GOT3 (cell line): ENCODE measurements around the gene GPR32.
A peak's percentile ranks its signal among the peaks of the same experiment; 100 is the strongest.
"Not testable (repeated sequence)": the region's sequence is repeated elsewhere in the genome, so short reads cannot be mapped to it uniquely, and the experiment has no call there.

Experiments
- DNase-seq: peaks from one replicate; lab custom pipeline; 2025; ENCODE audit warnings: mixed read lengths; lab: John Stamatoyannopoulos, UW

GPR32 gene

GRCh38 chr19:50770164-50770563, at the start of gene GPR32:
Gene GPR32 (plus strand): TSS chr19:50770464. CDS start chr19:50770601, 137 bp downstream.
- DNase-seq: not testable (repeated sequence)

GRCh38 chr19:50720921-50721381, 49.3 kb upstream of the GPR32 start:
- no peak for DNase-seq

- no peak for DNase-seq
These were observed 48.7 kb upstream of the GPR32 start for GRCh38 chr19:50721441-50722137.

- DNase-seq: no peak
These were observed 47.9 kb upstream of the GPR32 start for GRCh38 chr19:50722201-50723013.

GRCh38 chr19:50723069-50723468, 47.2 kb upstream of the GPR32 start, which contains the start of gene CLEC11A:
Gene CLEC11A (plus strand): TSS chr19:50723364. CDS start chr19:50723526, 162 bp downstream.
- peak; percentile 41 for DNase-seq

GRCh38 chr19:50723735-50724521, 46.3 kb upstream of the GPR32 start:
- DNase-seq: no peak

GRCh38 chr19:50724522-50725217, 45.6 kb upstream of the GPR32 start:
- peak; percentile 94 for DNase-seq

GRCh38 chr19:50725218-50725910, 44.9 kb upstream of the GPR32 start:
- DNase-seq: no peak

GRCh38 chr19:50725911-50726230, 44.4 kb upstream of the GPR32 start:
- DNase-seq: no peak

GRCh38 chr19:50728084-50728737, 42.1 kb upstream of the GPR32 start:
- DNase-seq: peak; percentile 38

GRCh38 chr19:50729894-50730293, 40.4 kb upstream of the GPR32 start:
- DNase-seq: no peak

- DNase-seq: no peak
These were observed 34.4 kb upstream of the GPR32 start for GRCh38 chr19:50735869-50736268.

- DNase-seq: no peak
These were observed 33.9 kb upstream of the GPR32 start for GRCh38 chr19:50736338-50736737.

- DNase-seq: no peak
These were observed 30.9 kb upstream of the GPR32 start for GRCh38 chr19:50739132-50739913.

GRCh38 chr19:50739914-50740426, 30.3 kb upstream of the GPR32 start:
- no peak for DNase-seq

GRCh38 chr19:50741179-50741933, 28.9 kb upstream of the GPR32 start:
- no peak for DNase-seq

- no peak for DNase-seq
These were observed 26.7 kb upstream of the GPR32 start for GRCh38 chr19:50743537-50743936.

GRCh38 chr19:50745221-50745620, 25.0 kb upstream of the GPR32 start:
- no peak for DNase-seq

GRCh38 chr19:50747141-50747540, 23.1 kb upstream of the GPR32 start:
- not testable (repeated sequence) for DNase-seq
